ENCODE results near the gene ATP2C2.

DNA sequence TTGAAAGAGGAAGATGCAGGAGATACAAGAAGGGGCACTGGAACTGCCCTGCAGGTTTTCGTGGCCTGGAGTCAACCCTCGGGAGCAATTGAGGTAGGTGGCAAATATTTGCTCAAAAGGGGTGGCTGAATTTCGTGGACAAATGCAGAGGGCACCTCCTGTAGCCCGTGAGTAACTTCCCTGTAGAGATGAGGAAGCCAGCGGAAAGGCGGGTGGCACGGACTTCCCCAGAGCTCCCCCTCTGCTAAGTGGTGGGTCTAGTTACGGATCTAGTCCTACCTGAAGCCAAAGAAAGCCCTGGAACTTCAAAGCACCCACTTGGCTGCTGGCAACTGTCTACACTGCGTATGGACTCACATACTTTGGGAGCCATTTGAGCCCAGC, 1.0 kb upstream of the ATP2C2 start:
- TF ChIP-seq, protein P1, sequence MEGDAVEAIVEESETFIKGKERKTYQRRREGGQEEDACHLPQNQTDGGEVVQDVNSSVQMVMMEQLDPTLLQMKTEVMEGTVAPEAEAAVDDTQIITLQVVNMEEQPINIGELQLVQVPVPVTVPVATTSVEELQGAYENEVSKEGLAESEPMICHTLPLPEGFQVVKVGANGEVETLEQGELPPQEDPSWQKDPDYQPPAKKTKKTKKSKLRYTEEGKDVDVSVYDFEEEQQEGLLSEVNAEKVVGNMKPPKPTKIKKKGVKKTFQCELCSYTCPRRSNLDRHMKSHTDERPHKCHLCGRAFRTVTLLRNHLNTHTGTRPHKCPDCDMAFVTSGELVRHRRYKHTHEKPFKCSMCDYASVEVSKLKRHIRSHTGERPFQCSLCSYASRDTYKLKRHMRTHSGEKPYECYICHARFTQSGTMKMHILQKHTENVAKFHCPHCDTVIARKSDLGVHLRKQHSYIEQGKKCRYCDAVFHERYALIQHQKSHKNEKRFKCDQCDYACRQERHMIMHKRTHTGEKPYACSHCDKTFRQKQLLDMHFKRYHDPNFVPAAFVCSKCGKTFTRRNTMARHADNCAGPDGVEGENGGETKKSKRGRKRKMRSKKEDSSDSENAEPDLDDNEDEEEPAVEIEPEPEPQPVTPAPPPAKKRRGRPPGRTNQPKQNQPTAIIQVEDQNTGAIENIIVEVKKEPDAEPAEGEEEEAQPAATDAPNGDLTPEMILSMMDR (IDR thresholded peaks at IDR 0.05), result no peak
- TF ChIP-seq SIN3A (IDR thresholded peaks at IDR 0.05; ENCODE audit: borderline replicate concordance, insufficient read depth, low read depth, low read length) (no peak), TCF7L2 (IDR thresholded peaks at IDR 0.05; ENCODE audit: low read depth, low read length) (no peak)

All from Panc1 (cell line).